ENCODE measurements around the gene PAM.

DNA sequence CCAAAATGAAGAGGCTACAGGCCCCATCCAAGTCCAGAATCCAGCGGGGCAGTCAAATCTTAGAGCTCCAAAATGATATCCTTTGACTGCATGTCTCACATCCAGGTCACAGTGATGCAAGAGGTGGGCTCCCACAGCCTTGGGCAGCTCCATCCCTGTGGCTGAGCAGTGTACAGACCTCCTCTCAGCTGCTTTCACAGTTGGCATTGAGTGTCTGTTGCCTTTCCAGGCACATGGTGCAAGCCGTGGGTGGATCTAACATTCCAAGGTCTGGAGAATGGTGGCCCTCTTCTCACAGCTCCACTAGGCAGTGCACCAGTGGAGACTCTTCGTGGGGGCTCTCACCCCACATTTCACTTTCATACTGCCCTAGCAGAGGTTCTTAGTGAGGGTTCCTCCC lies 244.1 kb downstream of the PAM start:
- no peak for TF ChIP-seq POLR2A (IDR thresholded peaks at IDR 0.05)
- TF ChIP-seq, protein P1, sequence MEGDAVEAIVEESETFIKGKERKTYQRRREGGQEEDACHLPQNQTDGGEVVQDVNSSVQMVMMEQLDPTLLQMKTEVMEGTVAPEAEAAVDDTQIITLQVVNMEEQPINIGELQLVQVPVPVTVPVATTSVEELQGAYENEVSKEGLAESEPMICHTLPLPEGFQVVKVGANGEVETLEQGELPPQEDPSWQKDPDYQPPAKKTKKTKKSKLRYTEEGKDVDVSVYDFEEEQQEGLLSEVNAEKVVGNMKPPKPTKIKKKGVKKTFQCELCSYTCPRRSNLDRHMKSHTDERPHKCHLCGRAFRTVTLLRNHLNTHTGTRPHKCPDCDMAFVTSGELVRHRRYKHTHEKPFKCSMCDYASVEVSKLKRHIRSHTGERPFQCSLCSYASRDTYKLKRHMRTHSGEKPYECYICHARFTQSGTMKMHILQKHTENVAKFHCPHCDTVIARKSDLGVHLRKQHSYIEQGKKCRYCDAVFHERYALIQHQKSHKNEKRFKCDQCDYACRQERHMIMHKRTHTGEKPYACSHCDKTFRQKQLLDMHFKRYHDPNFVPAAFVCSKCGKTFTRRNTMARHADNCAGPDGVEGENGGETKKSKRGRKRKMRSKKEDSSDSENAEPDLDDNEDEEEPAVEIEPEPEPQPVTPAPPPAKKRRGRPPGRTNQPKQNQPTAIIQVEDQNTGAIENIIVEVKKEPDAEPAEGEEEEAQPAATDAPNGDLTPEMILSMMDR (IDR thresholded peaks at IDR 0.05): no peak

Data from breast epithelium (tissue), 3 donors.